K562 (cell line): ENCODE results near the gene RINL. TPM values are rescaled to one million over a fixed set of nuclear protein-coding genes. Genes with fewer than 3 reads are reported as not detected.

Experiments
- BCOR ChIP-seq: fragments of 450-650 bp; IDR thresholded peaks from 2 replicates; pipeline ENCODE4 v1.6.1; 2016
- CXXC5 ChIP-seq: fragments of 250-450 bp; sonication (Bioruptor Pico); IDR thresholded peaks from 2 replicates; pipeline ENCODE4 v1.8.0; 2022; ENCODE audit warnings: inconsistent platforms, mild to moderate bottlenecking, moderate library complexity
- KDM5B ChIP-seq: fragments of 200-600 bp; sonication (generic); IDR thresholded peaks from 2 replicates; pipeline ENCODE4 v1.6.1; 2012; ENCODE audit warnings: low read depth, mild to moderate bottlenecking, moderate library complexity, low read length, control low read depth, inconsistent platforms; ENCODE audit not compliant: insufficient replicate concordance
- MITF ChIP-seq: IDR thresholded peaks from 2 replicates; pipeline ENCODE4 v1.6.1; 2014; ENCODE audit warnings: antibody characterized with exemption
- MNT ChIP-seq, 2 experiments: fragments of 450-650 bp; conservative IDR thresholded peaks; 2 replicates each; pipeline ENCODE4 v1.6.1; 2017; ENCODE audit warnings: mild to moderate bottlenecking in 2 of 2, moderate library complexity in 2 of 2
- PHF8 ChIP-seq: fragments of 200-600 bp; sonication (generic); IDR thresholded peaks from 2 replicates; pipeline ENCODE4 v1.6.1; 2012; ENCODE audit warnings: mixed run types, mild to moderate bottlenecking, inconsistent platforms, low read length, moderate library complexity, borderline replicate concordance
- POLR2G ChIP-seq: fragments of 200-400 bp; formaldehyde crosslinking; IDR thresholded peaks from 2 replicates; pipeline ENCODE4 v1.6.1; 2017; ENCODE audit warnings: low read depth, mild to moderate bottlenecking, antibody characterized with exemption, low read length, moderate library complexity
- SMARCA5 ChIP-seq: fragments of 450-650 bp; IDR thresholded peaks from 2 replicates; pipeline ENCODE4 v1.6.1; 2016
- ZBTB49 ChIP-seq: sonication (generic); formaldehyde crosslinking; IDR thresholded peaks from 2 replicates; pipeline ENCODE4 v1.8.0; 2022; ENCODE audit warnings: missing genetic modification reagents, mild to moderate bottlenecking, borderline replicate concordance
- ZNF592 ChIP-seq: fragments of 450-650 bp; IDR thresholded peaks from 2 replicates; pipeline ENCODE4 v1.6.1; 2017; ENCODE audit warnings: antibody characterized with exemption, mild to moderate bottlenecking
- polyA plus RNA-seq, 8 experiments: library from polyadenylated mRNA; depleted of rRNA in 4 of 8; stranded (reverse) in 5 of 8; unstranded in 3 of 8; fragments of >200 nt; fragmentation: Nextera tagmentation in 2 of 8; fragmentation: Illumina TruSeq in 1 of 8; extraction: Ambion mirVana in 2 of 8; extraction: Trizol in 1 of 8; gene quantifications; 2 replicates each; pipeline versions ENCODE4 v1.2.1 to v1.2.3, GENCODE V29; 2011 to 2014; ENCODE audit warnings: inconsistent platforms in 1 of 8, missing spikeins in 1 of 8
- total RNA-seq, 7 experiments: library from RNA; depleted of rRNA in 6 of 7; stranded (reverse); fragments of >200 nt in 6 of 7; fragmentation: Illumina TruSeq in 2 of 7; extraction: Trizol in 2 of 7; gene quantifications; 2 replicates each; pipeline versions ENCODE4 v1.2.1 to v1.2.3, GENCODE V29; 2011 to 2021; ENCODE audit warnings: low replicate concordance in 1 of 7

The RINL gene
- total and polyA plus RNA-seq, 9 of the 15 experiments (the other 6 are each of a cell fraction or from before 2014, with no cell fraction given), result 0.82 to 10.9 (median 4.9) TPM

GRCh38 chr19:38852231-38853044 lies 25.6 kb downstream of the RINL start (continued):
- no peak for TF ChIP-seq ZBTB49 (CRISPR knock-in tag)
- no peak; the same call in 1 of the 2 replicates for TF ChIP-seq CXXC5 (CRISPR knock-in tag)
- no peak for TF ChIP-seq MITF
- TF ChIP-seq ZNF592, result peak; percentile 25; the same call in 1 of the 2 replicates
- 0 out of 2 replicates have a peak, but pooled peaks have one; percentile 25 for TF ChIP-seq BCOR
- TF ChIP-seq MNT (conservative IDR thresholded peaks at IDR 0.05), result 0 out of 4 replicates have a peak, but pooled peaks of 1 of the 2 experiments have one; percentile 33
- peak; percentile 63 for TF ChIP-seq POLR2G
- peak; percentile 47; the same call in 1 of the 2 replicates for TF ChIP-seq PHF8
- TF ChIP-seq SMARCA5, result 0 out of 2 replicates have a peak, but pooled peaks have one; percentile 17
- TF ChIP-seq KDM5B, result peak; percentile 9
